GM12878 (cell line): ENCODE data around the gene PADI3. TPM values are rescaled to one million over a fixed set of nuclear protein-coding genes. Genes with fewer than 3 reads are reported as not detected.

Experiments used
- CREB1 ChIP-seq: IDR thresholded peaks from 2 replicates; pipeline ENCODE4 v1.6.1; 2012; ENCODE audit warnings: low read depth, mild to moderate bottlenecking, inconsistent platforms
- FOXM1 ChIP-seq: IDR thresholded peaks from 2 replicates; pipeline ENCODE4 v1.6.1; 2012; ENCODE audit warnings: low read depth, mild to moderate bottlenecking, inconsistent platforms, low read length, moderate library complexity
- LARP7 ChIP-seq: fragments of 450-650 bp; IDR thresholded peaks from 2 replicates; pipeline ENCODE4 v1.6.1; 2017; ENCODE audit warnings: mild to moderate bottlenecking
- MYC ChIP-seq: IDR thresholded peaks from 2 replicates; pipeline ENCODE4 v1.6.1; 2011; ENCODE audit warnings: mild to moderate bottlenecking, low read length, moderate library complexity, inconsistent platforms; ENCODE audit not compliant: insufficient read depth, insufficient replicate concordance, insufficient read length, severe bottlenecking
- REST ChIP-seq: IDR thresholded peaks from 2 replicates; pipeline ENCODE4 v1.6.1; 2012; ENCODE audit warnings: mild to moderate bottlenecking, low read depth, low read length
- SUPT20H ChIP-seq: IDR thresholded peaks from 2 replicates; pipeline ENCODE4 v1.6.1; 2011; ENCODE audit warnings: low read depth, mild to moderate bottlenecking, low read length, moderate library complexity, borderline replicate concordance; ENCODE audit not compliant: control insufficient read depth
- ZSCAN29 ChIP-seq: fragments of 450-650 bp; IDR thresholded peaks from 2 replicates; pipeline ENCODE4 v1.6.1; 2017; ENCODE audit warnings: mild to moderate bottlenecking, moderate library complexity
- polyA plus RNA-seq, 11 experiments: library from polyadenylated mRNA; depleted of rRNA in 4 of 11; unstranded in 6 of 11; stranded (reverse) in 5 of 11; fragments of >200 nt; fragmentation: Nextera tagmentation in 4 of 11; fragmentation: Illumina TruSeq in 1 of 11; extraction: Ambion mirVana in 4 of 11; extraction: Trizol in 1 of 11; gene quantifications; 1 replicate in 1 of 11; 2 replicates in 10 of 11; pipeline versions ENCODE4 v1.2.1 to v1.2.3, GENCODE V29; 2011 to 2016; ENCODE audit warnings: inconsistent platforms in 2 of 11, missing spikeins in 2 of 11, low read depth in 1 of 11
- total RNA-seq, 4 experiments: library from RNA; depleted of rRNA in 3 of 4; stranded (reverse); fragments of >200 nt in 3 of 4; fragmentation: Illumina TruSeq in 1 of 4; extraction: Trizol in 1 of 4; gene quantifications; 2 replicates each; pipeline versions ENCODE4 v1.2.1 to v1.2.3, GENCODE V29; 2013 to 2021
- TF ChIP-seq, protein P1 (sequence below): IDR thresholded peaks from 2 replicates; pipeline ENCODE4 v1.6.1; 2012; ENCODE audit warnings: improper control_type of control experiment, low read depth, low read length; ENCODE audit not compliant: insufficient replicate concordance
- TF ChIP-seq, protein P2 (sequence below): IDR thresholded peaks from 2 replicates; pipeline ENCODE4 v1.6.1; 2011; ENCODE audit warnings: borderline replicate concordance, low read depth, mild to moderate bottlenecking, moderate library complexity, mixed read lengths, low read length; ENCODE audit not compliant: insufficient read depth; ENCODE audit errors: extremely low read length

Gene PADI3
- total and polyA plus RNA-seq, 10 of the 15 experiments (the other 5 are each of a cell fraction or from before 2014, with no cell fraction given), result 0.01 TPM; not detected in 9

DNA sequence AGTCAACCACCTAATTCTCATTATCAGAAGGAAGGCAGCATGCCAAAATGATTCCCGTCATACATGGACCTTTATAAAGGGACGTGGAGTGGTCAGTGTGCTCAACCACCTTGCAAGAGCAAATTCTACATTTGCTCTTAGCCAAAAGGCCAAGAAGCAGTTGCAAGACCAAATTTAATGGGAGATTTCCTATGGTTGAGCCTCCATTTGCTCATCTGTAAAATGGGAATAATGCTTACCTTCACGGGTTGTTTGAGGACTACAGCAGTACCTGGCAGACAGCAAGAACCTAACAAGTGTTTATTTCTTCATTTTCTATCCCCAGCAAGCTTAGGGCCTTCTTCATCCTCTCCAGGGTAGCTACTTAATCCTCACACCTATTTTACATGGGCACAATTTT, 41.7 kb downstream of the PADI3 start (continued):
- TF ChIP-seq, protein P1, sequence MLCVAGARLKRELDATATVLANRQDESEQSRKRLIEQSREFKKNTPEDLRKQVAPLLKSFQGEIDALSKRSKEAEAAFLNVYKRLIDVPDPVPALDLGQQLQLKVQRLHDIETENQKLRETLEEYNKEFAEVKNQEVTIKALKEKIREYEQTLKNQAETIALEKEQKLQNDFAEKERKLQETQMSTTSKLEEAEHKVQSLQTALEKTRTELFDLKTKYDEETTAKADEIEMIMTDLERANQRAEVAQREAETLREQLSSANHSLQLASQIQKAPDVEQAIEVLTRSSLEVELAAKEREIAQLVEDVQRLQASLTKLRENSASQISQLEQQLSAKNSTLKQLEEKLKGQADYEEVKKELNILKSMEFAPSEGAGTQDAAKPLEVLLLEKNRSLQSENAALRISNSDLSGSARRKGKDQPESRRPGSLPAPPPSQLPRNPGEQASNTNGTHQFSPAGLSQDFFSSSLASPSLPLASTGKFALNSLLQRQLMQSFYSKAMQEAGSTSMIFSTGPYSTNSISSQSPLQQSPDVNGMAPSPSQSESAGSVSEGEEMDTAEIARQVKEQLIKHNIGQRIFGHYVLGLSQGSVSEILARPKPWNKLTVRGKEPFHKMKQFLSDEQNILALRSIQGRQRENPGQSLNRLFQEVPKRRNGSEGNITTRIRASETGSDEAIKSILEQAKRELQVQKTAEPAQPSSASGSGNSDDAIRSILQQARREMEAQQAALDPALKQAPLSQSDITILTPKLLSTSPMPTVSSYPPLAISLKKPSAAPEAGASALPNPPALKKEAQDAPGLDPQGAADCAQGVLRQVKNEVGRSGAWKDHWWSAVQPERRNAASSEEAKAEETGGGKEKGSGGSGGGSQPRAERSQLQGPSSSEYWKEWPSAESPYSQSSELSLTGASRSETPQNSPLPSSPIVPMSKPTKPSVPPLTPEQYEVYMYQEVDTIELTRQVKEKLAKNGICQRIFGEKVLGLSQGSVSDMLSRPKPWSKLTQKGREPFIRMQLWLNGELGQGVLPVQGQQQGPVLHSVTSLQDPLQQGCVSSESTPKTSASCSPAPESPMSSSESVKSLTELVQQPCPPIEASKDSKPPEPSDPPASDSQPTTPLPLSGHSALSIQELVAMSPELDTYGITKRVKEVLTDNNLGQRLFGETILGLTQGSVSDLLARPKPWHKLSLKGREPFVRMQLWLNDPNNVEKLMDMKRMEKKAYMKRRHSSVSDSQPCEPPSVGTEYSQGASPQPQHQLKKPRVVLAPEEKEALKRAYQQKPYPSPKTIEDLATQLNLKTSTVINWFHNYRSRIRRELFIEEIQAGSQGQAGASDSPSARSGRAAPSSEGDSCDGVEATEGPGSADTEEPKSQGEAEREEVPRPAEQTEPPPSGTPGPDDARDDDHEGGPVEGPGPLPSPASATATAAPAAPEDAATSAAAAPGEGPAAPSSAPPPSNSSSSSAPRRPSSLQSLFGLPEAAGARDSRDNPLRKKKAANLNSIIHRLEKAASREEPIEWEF, result no peak
- TF ChIP-seq ZSCAN29 (no peak), LARP7 (no peak), SUPT20H (no peak), MYC (no peak), REST (no peak), CREB1 (no peak), FOXM1 (no peak)
- TF ChIP-seq, protein P2, sequence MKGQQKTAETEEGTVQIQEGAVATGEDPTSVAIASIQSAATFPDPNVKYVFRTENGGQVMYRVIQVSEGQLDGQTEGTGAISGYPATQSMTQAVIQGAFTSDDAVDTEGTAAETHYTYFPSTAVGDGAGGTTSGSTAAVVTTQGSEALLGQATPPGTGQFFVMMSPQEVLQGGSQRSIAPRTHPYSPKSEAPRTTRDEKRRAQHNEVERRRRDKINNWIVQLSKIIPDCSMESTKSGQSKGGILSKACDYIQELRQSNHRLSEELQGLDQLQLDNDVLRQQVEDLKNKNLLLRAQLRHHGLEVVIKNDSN, result no peak
